ENCODE measurements around the gene FCN3.
A peak's percentile ranks its signal among the peaks of the same experiment; 100 is the strongest.
"Not testable (repeated sequence)": the region's sequence is repeated elsewhere in the genome, so short reads cannot be mapped to it uniquely, and the experiment has no call there.

Gene FCN3

DNA sequence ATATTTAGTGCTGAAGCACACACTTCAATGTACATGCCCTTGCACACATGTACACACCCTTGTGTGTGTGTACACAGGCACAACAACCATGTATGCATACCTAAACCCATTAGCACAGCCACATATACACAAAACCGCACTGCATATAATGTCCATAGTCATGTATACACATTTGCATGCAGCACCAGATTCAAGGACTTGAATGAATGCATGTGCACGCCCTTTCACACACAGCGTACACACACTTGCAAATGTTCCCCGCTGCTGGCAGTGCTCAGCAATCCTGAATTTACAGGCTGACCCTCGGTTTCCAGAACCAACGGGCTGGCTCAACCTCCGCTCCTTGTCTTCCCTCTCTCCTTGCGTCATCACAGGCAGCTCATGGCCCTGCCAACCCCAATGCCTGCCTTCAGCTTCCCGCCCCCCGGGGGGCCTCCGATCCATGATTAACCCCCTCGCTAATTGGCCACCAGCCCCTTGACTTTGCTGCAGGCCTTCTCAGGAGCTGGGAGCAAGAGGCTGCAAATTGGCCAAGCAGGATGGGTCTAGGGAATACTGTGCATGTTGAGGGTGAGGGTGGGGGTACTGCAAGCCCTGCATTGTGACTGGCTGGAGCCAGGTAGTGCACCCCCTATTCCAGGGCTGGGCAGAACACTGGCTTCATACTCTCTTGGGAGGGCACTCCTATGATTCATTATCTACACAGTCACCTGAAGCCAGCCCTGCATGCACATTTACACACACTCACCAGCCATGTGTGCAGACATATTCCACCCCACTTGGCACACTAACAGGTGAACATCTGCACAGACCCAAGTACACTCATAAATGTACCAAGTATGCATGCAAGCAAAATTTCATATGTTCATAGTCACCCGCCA is 25.7 kb upstream of the FCN3 start:
- no peak for DNase-seq (ENCODE audit: low read depth, low spot score)
- H3K4me3 ChIP-seq (ENCODE audit: low read length): no peak overlapping the region

DNA sequence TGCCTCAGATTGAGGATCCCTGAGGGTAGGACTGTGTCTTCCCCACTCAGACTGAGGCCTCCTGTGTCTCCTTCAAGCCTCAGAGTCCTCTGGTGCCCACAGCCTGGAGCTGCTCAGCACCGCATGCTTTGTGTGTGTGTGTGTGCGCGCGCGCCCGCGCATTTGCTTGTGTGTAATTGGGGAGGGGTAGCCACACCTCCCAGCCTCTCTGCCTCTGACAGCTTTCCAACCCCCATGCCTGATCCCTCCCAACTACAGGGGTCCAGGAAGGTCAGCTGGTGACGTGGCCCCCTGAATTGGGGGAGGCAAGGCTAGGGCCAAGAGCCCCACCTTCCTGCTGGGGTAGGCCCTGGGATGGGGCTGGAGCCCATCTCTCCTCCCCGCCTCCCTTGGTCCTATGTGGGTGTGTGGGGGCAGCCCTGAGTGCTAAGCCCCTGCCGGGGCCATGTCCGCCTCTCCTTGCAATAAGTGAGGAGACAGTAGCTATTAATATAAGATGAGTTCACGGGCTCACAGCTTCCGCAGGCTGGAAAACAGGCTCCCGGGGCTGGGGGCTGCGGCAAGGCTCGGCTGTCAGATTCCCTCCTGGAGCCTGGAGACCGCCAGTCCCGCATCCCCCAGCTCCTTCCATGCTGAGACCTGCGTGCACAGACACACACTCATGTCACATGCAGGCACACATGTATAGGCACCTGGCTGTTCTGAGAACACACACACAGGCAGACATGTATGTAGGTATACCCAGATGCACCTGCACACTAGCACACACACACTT is 24.8 kb upstream of the FCN3 start:
- H3K4me3 ChIP-seq (ENCODE audit: low read length): no peak overlapping the region
- DNase-seq (ENCODE audit: low read depth, low spot score): no peak

DNA sequence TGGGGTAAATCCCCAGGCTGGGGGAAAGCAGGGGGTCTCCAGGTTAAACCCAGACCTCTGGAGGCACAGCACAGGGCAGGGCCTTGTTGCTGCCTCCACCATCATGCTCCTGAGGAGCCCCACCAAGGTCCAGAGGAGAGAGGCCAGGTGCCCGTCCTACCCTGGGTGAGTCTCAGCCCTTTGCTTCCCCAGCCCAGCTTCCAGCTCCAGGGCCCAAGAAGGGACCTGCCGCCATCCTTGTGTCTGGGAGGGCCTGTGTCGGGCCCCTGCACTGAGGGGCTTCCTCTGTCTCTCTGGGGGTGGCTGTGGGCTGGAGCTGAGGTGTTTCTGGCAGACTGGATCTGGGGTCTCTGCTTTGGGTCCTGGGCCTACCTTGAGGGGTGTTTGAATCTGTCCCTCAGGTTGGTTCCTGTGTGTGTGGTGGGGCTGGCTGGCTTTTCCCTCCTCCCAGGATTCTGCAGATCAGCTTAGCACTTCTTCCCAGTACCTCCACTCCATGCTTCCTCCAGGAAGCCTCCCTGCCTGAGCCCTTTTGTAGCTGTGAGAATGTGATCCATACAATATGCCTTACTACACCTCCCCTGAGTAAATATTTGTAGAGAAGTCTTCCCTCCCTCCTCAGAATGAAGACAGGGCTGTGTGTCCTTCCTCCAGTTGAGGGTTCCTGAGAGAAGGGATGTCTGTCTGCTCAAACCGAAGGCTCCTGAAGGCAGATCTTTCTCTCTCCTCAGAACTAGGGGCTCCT is 24.0 kb upstream of the FCN3 start:
- no peak overlapping the region for H3K4me3 ChIP-seq (ENCODE audit: low read length)
- DNase-seq (ENCODE audit: low read depth, low spot score): no peak

DNA sequence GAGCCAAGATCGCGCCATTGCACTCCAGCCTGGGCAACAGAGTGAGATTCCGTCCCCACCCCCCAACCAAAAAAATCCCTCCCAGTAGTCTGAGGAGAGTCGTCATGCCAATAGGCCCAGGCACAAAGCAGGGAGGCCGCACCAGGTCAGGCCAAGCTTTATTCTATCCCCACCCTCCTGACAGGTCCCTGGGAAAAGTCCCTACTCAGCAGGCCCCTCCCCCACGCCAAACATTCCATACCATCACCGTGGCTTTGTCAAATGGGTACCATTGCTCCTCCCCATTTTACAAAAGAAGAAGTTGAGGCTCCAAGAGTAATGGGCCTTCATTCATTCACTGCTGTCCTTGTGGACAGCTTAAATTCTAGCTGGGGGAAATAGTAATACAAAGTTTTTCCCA is 23.1 kb upstream of the FCN3 start:
- DNase-seq (ENCODE audit: low read depth, low spot score): no peak
- no peak overlapping the region for H3K4me3 ChIP-seq (ENCODE audit: low read length)

DNA sequence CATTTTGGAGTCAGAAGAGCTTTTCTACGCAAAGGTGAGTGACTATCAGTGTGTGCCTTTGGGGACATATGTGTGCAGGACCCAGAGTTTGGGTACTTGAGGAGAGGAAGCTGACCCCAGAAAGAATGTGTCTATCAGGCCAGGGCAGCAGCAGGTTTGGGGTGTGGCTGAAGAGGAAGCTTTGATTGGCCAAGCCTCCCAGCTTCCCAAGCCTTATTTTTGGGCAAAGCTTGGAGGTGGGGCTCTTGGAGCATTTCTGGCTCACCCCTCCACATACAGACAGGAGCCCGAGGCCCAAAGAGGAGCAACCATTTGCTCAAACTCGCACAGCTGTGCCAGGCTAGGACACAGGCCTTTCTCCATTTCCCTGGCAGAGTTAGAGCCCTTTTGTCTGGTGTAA is 22.5 kb upstream of the FCN3 start:
- H3K4me3 ChIP-seq (ENCODE audit: low read length): no peak overlapping the region
- no peak for DNase-seq (ENCODE audit: low read depth, low spot score)

DNA sequence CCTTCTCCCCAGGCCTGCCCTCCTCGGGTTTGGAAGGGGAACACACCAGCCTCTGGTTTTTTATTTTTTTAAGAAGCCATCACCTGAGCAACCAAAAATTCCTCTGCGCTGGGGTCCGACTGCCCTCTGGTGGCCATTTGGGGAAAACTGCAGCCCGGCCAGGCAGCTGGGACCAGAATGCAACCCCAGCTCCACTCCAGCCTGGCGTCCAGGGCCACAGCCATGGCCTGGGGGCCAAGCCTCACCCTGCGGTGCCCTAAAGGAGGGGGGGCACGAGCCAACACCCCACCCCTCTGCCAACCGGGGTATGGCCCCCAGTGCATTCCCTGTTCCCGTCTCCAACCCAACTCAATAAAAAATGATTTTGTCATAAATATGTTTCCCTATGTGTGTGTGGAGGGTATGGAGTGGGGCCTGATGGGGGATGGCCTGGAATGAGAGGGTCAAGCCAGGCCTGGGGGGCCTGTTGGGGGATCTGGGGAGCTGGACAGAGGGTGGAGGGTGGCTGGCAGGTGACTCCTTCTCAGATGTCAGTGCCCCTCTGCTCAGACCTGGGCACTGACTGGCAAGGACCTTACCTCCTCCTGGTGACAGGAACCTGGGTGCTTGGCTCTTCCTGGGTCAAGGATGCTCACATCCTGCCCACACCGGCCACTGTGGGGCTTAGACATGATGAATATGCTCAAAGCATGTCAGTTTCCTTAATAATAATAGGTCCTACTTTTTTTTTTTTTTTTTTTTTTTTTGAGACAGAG is 21.0 kb upstream of the FCN3 start:
- peak; percentile 65 for DNase-seq (ENCODE audit: low read depth, low spot score)

DNA sequence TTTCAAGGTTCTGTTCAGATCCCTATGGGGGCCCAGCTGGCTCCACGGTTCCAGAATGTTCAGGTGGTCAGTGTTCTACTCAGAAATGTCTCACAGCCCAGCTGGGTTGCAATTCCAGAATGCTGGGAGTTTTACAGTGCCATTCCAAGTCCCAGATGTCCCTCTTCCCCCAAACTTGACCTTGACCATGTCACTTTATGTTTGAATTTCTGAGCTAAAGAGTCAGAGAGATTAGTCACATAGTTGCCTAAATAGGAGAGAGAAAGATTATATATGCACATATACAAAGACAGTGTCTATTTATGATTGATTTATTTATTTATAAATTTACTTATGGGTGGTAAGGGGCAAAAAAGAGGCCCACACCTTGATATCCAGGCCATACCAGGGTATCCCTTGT is 20.3 kb upstream of the FCN3 start:
- DNase-seq (ENCODE audit: low read depth, low spot score): no peak
- no peak overlapping the region for H3K4me3 ChIP-seq (ENCODE audit: low read length)

More for the DNA sequence above, 21.0 kb upstream of the FCN3 start:
- no peak overlapping the region for H3K4me3 ChIP-seq (ENCODE audit: low read length)

DNA sequence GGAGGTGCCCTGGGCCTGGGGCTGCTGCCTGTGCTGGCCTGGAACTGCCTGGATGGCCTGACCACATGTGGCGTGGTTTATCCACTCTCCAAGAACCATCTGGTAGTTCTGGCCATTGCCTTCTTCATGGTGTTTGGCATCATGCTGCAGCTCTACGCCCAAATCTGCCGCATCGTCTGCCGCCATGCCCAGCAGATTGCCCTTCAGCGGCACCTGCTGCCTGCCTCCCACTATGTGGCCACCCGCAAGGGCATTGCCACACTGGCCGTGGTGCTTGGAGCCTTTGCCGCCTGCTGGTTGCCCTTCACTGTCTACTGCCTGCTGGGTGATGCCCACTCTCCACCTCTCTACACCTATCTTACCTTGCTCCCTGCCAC is 19.6 kb upstream of the FCN3 start:
- H3K4me3 ChIP-seq (ENCODE audit: low read length): no peak overlapping the region
- DNase-seq (ENCODE audit: low read depth, low spot score): no peak

DNA sequence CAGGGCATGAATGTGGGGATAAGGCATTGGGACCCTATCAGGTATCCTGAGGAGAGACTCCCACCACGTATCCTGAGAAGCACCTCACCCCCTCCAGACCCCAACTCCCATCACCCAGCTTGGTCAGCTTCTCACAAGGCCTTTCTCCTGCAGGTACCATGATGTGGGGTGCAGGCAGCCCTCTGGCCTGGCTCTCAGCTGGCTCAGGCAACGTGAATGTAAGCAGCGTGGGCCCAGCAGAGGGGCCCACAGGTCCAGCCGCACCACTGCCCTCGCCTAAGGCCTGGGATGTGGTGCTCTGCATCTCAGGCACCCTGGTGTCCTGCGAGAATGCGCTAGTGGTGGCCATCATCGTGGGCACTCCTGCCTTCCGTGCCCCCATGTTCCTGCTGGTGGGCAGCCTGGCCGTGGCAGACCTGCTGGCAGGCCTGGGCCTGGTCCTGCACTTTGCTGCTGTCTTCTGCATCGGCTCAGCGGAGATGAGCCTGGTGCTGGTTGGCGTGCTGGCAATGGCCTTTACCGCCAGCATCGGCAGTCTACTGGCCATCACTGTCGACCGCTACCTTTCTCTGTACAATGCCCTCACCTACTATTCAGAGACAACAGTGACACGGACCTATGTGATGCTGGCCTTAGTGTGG is 19.1 kb upstream of the FCN3 start:
- no peak overlapping the region for H3K4me3 ChIP-seq (ENCODE audit: low read length)
- no peak for DNase-seq (ENCODE audit: low read depth, low spot score)

DNA sequence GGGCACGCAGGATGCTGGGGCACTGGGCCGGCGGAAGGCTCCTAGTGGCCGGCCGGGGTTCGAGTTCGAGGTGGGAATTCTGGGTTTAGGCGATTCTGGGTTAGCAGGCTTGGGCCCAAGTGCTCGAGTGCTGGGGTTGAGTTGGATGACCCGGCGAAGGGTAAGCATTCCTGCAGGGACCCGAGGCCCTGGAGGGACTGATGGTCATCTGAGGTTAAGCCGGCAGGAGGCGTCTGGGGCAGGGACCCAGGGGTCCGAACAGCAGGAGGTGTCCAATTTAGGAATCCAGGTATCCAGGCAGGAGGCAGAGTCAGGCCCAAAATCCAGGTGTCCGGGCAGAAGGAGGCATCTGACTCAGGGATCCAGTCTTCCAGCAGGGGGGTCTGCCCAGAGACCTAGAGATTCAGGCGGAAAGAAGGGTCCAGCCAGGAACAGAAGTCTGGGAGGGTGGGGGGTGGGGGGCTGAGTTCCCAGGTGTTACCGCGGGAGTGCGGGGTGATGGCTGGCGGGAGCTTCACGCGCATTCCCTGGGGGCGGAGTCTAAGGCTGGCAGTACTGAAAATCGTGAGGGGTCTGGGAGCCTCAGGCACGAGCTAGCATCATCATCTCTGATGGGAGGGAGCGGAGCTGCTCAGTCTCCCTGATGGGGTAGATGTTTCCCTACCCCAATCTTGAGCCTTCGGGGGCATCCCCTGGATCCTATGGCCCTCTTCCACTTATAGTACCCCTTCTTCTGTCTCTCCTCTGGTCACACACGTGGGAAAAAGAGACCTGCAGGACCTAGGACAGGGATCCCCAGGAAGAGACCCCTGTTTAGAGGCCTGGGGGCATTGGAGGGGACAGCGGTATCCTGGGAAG is 18.4 kb upstream of the FCN3 start:
- DNase-seq (ENCODE audit: low read depth, low spot score): no peak
- H3K4me3 ChIP-seq (ENCODE audit: low read length): peak overlapping the region; percentile 64

DNA sequence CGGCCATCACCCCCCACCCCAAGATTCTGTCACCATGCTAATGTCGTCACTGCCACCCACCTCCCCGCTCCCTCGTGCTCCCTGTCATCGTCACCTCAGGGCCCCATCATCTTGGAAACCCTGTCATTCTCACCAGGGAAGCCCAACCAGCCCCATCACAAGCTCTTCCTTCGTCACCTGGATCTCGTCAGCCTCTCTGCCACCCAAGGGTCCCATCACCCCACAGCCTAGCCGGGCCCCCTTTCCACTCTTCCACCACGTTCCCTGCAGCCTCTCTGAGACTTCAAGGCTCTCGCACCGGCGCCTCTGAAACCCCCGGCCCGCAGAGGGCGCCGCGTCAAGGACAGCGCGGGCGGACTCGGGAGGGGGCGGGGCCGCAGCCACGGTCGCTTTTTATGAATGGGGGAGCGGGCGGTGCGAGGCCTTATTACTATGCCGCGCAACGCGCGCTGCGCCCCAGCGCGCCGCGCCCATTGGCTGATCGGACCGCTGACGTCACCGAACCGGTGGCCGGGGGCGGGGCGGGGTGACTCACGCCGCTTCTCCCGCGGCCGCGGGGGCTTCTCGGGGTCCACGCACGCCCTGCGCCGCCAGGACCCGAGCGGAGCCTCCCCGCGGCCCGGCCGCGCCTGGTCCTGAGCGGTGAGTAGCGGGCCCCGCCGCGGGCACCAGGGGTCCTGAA is 17.6 kb upstream of the FCN3 start, which contains the start of gene GPR3:
GPR3 (plus strand) TSS at position 527 of the 682 bp plus-strand sequence. CDS start 1,177 bp downstream, outside the sequence.
- DNase-seq (ENCODE audit: low read depth, low spot score): peak; percentile 89

DNA sequence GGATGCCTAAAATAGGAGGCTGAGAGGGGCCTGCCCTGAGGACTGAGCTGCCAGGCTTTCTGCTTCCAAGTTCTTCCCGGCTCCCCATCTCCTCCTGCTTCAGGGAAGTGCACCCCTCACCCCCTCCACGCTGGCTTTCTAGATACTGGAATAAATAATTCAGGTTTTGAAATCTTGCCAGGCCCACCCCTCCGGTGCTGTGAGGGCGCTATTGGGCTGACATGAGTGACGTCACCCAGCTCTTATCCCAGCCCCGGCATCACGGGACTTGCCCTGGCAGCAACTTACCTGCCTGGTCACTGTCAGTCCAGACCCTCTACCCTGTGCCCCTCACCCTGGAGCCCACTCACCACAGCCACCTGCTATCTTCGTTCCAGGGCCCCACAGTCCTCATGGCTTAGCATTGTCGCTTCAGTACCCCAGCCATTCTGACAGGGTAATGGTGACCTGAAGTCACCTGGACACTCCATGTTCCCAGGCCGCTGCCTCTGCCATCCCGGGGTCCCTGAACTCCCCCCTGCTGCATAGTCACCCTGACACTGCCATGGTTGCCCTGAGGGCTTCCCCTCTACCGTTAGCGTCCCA is 17.0 kb upstream of the FCN3 start:
- peak overlapping the region; percentile 29; the same call in 1 of the 2 replicates for H3K4me3 ChIP-seq (ENCODE audit: low read length)
- DNase-seq (ENCODE audit: low read depth, low spot score): no peak

More for the DNA sequence above, 17.6 kb upstream of the FCN3 start, which contains the start of gene GPR3:
- H3K4me3 ChIP-seq (ENCODE audit: low read length): peak within 1 kb of the TSS; percentile 64

DNA sequence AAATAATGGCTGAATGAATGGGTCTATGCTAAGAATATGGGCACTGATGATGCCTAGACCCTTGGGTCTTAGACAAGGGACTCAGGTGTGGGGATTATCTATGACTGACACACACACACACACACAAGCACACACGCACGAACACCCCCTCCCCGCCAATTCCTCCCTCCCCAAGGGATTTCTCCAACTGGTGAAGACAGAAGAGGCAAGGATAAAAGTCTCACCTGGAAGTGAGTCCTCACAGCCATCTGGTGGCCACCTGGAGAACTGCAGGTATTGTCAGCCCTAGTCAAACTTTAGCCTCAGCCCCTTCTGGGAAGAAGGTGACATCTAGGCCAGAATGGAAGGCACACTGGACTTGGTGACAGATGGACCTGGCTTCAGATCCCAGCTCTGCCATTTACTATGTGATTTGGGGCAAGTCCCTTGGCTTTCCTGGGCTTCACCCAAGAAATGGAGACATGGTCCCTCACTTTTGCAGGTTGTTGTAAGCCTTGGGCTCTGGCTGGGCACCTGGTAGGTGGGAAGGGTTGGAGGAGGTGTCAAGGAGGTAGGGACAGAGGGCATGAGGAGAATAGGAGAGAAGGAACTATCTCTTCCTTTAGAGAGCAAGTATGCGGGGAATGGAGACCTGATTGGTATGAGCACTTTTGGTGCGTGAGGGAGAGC is 13.8 kb upstream of the FCN3 start:
- peak; percentile 43 for DNase-seq (ENCODE audit: low read depth, low spot score)
- H3K4me3 ChIP-seq (ENCODE audit: low read length): no peak overlapping the region

DNA sequence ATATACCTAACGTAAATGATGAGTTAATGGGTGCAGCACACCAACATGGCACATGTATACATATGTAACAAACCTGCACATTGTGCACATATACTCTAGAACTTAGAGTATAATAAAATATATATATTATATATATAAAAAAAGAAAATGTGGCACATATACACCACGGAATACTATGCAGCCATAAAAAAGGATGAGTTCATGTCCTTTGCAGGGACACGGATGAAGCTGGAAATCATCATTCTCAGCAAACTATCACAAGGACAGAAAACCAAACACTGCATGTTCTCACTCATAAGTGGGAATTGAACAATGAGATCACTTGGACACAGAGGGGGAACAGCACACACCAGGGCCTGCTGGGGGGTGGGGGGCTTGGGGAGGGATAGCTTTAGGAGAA is 10.2 kb upstream of the FCN3 start:
- not testable (repeated sequence) for H3K4me3 ChIP-seq (ENCODE audit: low read length); DNase-seq (ENCODE audit: low read depth, low spot score)

DNA sequence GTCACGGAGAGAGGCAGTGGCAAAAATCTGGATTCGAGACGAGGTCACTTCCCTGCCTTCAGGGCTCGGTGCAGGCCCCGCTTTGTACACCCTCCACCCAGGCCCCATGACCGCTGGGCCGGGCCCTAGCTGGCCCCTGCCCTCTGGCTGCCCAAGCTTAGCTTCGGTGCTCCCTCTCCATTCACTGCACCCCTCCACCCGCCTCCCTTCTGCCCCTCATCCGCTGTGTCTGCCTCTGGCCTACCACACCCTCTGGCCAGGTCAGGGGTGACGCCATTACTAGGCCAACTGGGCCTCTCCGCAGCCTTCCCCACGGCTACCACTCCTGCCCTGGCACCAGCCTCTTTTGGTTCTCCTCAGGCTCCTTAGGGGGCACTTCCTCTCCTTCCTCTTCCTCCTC is 9.0 kb upstream of the FCN3 start:
- DNase-seq (ENCODE audit: low read depth, low spot score): no peak
- H3K4me3 ChIP-seq (ENCODE audit: low read length): no peak overlapping the region

DNA sequence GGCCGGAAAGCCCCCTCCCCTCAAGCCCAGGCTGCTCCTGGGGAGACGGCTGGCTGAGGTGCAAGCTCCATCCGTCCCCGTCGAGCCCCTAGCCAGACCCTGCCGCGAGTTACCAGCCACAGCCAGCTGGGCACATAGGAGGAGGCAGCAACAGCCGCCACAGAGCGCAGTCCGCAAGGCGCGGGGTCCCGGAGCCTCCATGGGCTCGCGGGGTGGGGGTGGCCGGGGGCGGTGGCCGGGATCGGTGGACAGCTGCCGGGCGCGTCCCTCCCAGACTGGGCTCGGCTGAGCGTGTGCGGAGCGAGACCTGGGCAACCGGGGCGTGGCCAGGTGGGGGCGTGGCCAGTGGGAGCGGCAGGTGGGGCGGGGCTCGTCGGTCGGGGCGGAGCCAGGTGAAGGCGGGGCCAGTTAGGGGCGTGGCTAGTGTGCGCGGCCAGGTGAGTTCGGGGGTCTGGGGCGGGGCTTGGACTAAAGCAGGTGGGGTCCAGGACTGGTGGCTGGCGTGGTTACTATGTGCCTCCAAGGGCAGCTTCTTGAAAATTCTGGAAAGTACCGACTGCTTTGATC is 8.5 kb upstream of the FCN3 start, which contains the start of gene CD164L2:
CD164L2 (minus strand) TSS at position 295 of the 567 bp plus-strand sequence; CDS start at position 201, 94 bp downstream.
- no peak within 1 kb of the TSS for H3K4me3 ChIP-seq (ENCODE audit: low read length)
- no peak for DNase-seq (ENCODE audit: low read depth, low spot score)
